GM13976 (cell line): ENCODE results near the gene RHOA.
A peak's percentile ranks its signal among the peaks of the same experiment; 100 is the strongest.

Experiments used
- DNase-seq: peaks from one replicate; pipeline ENCODE4 v3.0.0; 2012; ENCODE audit warnings: low spot score
- CTCF ChIP-seq: IDR thresholded peaks from 2 replicates; pipeline ENCODE4 v1.5.1; 2012; ENCODE audit warnings: borderline replicate concordance, mild to moderate bottlenecking; ENCODE audit not compliant: insufficient read depth; ENCODE audit errors: extremely low read depth, missing control alignments, control extremely low read depth
- in situ Hi-C: fragments of 300-500 bp; cut with MboI; formaldehyde crosslinking; loops from one replicate; pipeline ENCODE4 v1.12.0; 2022; ENCODE audit warnings: low sequenced_read_pairs, mixed read lengths, inconsistent platforms; ENCODE audit not compliant: unreplicated experiment

Gene RHOA

GRCh38 chr3:49411968-49412631, at the start of gene RHOA, which contains the start of gene TCTA:
Gene RHOA (minus strand): TSS chr3:49411976. CDS start chr3:49375589, 36,387 bp downstream.
Gene TCTA (plus strand): TSS chr3:49412423. CDS start chr3:49412427, 4 bp downstream.
- TF ChIP-seq CTCF, result no peak
- in situ Hi-C loops, result no loop called here
- peak; percentile 99 for DNase-seq

GRCh38 chr3:49460956-49461355, 49.2 kb upstream of the RHOA start:
- no peak for TF ChIP-seq CTCF
- in situ Hi-C loops, result no loop called here
- no peak for DNase-seq

- no peak for DNase-seq
- in situ Hi-C loops, result no loop called here
- TF ChIP-seq CTCF, result no peak
These were observed 48.6 kb upstream of the RHOA start for GRCh38 chr3:49460188-49460890.

GRCh38 chr3:49456466-49456865, 44.7 kb upstream of the RHOA start:
- no peak for DNase-seq
- in situ Hi-C loops, result no loop called here

GRCh38 chr3:49454898-49455681, 43.3 kb upstream of the RHOA start:
- in situ Hi-C loops, result no loop called here
- no peak for TF ChIP-seq CTCF
- DNase-seq, result no peak

More at GRCh38 chr3:49456466-49456865, 44.7 kb upstream of the RHOA start:
- no peak for TF ChIP-seq CTCF

- peak; percentile 29 for DNase-seq
- in situ Hi-C loops, result no loop called here
- TF ChIP-seq CTCF, result peak; percentile 13
These were observed 42.7 kb upstream of the RHOA start for GRCh38 chr3:49454458-49454857.
